ENCODE results near the gene EGF.

The EGF gene

GRCh38 chr4:109962401-109962800 is 49.7 kb downstream of the EGF start:
- no peak for DNase-seq (ENCODE audit: low spot score)

DNA sequence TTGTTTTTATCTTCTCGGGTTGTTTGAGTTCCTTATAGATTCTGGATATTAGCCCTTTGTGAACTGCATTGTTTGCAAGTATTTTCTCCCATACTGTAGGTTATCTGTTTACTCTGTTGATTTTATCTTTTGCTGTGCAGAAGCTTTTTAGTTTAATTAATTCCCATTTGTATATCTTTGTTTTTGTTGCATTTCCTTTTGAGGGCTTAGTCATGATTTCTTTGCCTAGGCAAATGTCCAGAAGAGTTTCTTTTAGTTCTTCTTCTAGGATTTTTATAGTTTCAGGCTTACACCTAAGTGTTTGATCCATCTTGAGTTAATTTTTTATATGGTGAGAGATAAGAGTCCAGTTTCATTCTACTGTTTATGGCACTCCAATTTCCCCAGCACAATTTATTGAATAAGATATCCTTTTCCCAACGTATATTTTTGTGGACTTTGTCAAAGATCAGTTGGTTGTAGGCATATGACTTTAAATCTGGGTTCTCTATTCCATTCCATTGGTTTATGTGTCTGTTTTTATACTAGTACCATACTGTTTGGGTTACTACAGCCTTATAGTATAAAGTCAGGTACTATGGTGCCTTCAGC is 54.3 kb downstream of the EGF start:
- no peak for DNase-seq (ENCODE audit: low spot score)

DNA sequence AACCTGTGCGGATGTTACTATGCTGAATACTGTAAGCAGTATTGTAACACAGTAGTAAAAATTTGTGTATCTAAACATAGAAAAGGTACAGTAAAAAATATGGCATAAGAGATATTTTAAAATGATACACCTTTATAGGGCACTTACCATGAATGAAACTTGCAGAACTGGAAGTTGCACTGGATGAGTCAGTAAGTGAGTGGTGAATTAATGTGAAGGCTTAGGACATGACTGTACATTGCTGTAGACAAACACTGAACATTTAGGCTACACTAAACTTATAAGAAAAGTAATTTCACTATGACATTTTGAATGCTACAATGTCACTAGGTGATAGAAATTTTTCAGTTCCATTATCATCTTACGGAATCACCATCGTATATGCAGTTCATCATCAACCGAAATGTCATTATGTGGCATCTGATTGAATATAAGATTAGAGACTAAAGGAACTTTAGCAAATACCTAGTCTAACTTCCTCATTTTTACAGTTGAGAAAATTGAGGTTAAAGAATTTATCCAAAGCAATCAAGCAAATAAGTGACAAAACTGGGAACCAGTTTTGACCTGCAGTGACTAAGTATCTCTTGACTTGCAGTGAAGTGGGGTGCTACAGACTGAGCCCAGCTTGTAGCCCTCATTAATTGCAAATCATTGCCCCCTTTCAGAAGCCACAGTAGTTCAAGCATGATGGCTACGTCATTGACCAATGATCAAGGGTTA is 55.3 kb downstream of the EGF start:
- no peak for DNase-seq (ENCODE audit: low spot score)

GRCh38 chr4:109969087-109969486 is 56.4 kb downstream of the EGF start:
- DNase-seq (ENCODE audit: low spot score), result no peak

DNA sequence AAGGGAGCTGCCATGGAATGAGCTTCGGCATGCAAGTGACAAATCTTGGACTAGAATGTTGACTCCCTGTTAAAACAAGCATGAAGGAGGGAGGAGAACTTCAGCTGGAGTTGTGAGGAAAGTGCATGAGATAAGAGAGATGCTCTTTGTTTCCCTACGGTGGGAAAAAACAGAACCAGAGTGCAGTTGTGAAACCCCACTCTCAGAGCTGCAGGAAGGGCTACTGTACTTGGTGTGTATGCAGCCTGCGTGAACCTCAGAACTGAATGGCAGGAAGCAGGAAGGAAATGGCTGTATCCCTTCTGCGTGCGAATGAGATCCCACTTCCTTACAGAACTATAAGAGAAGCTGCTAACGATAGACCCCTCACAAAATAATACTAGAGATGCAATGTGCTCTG is 57.2 kb downstream of the EGF start:
- DNase-seq (ENCODE audit: low spot score), result no peak

DNA sequence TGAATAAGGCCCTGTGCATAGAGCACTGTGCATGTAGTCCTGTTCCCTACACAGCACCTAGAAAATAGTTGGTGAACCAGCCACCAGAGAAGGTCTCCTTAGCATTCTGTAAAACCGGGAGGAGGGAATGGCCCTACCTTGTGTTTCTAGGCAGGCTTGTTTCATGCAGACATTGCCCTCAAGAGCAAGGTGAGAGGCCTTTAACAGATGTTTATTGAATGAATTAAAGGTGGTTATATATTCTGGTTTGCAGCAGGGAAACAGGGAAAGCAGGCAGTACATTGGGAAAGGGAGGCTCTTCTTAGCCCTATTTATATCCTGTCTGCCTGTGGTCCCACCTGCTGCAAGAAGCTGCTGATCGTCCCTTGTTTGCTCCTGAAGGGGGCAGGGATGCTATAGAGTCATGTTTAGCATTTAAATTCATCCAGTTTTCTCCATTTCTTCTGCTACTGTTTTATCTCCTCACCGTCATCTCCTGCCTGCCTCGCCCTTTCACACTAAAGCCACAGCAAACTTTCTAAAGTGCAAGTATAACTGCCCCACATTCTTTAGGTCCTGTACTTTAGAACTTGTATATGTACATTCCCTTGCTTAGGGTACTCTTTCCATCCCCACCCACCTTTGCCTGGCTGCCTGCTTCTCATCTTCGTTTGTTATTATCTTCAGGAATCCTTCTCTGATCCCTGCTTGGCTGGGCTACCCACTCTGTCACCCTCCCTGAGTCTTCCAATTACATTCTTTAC is 60.3 kb downstream of the EGF start:
- no peak for DNase-seq (ENCODE audit: low spot score)

DNA sequence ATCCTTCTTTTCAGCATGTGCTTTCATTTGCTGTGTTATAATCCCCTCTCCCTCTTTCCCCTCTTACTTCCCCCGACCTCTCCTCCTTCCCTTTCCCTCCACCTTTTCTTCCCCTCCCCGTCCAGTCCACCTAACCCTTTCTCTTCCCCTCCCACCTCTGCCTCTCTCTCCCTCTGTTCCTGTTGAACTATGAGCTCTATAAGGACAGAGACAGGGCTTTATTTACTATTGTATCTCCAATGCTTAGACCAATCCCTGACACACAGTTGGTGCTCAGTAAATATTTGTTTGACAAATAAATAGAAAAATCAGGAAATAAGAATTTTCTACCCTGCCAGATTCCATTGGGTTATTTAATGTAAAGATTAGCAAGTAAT is 60.8 kb downstream of the EGF start:
- no peak for DNase-seq (ENCODE audit: low spot score)

- DNase-seq (ENCODE audit: low spot score), result no peak
Measured at GRCh38 chr4:109976189-109976588, 63.5 kb downstream of the EGF start.

DNA sequence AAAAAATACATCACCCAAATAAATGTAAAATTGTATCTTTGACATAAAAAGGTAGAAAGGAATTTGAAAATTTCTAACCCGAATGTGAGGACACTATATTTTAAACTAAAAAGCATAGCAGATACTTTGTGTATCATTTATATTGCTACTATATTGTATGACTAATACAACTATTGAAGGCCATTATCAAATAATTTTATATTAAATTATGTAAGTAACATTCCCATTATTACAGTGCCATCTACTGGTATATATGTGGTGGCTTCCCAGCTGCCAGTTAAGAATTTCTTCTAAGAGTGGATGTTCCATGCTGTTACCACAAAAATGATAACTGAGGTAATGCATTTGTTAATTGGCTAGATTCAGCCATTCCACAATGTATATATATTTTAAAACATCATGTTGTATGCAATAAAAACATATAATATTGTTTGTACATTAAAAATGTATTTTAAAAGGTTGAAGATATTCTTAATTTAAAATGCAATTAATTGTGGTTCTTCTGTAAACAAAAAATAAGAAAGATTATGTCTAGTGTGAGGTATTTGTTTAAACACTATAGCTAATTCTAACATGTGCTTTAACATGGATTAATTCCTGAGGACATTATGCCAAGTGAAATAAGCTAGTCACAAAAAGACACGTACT is 65.3 kb downstream of the EGF start:
- no peak for DNase-seq (ENCODE audit: low spot score)

- no peak for DNase-seq (ENCODE audit: low spot score)
Measured at GRCh38 chr4:109978704-109979454, 66.2 kb downstream of the EGF start.

- DNase-seq (ENCODE audit: low spot score), result no peak
Measured at GRCh38 chr4:109979920-109980717, 67.4 kb downstream of the EGF start.

- no peak for DNase-seq (ENCODE audit: low spot score)
Measured at GRCh38 chr4:109981936-109982335, 69.3 kb downstream of the EGF start.

DNA sequence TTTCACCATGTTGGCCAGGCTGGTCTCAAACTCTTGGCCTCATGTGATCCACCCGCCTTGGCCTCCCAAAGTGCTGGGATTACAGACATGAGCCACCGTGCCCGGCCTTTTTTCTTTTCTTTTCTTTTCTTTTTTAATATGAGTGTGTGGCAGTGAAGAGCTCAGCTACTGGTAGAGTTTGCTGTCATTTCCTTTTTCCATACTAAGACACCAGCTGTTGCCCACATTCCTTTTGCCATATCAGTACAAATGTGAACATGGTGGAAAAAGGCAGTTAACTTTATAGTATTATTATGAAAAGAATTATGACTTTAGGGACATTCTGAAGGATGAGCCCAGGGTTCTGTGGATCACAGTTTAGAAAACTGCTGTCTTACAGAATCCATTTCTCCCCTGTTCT is 69.8 kb downstream of the EGF start:
- no peak for DNase-seq (ENCODE audit: low spot score)

DNA sequence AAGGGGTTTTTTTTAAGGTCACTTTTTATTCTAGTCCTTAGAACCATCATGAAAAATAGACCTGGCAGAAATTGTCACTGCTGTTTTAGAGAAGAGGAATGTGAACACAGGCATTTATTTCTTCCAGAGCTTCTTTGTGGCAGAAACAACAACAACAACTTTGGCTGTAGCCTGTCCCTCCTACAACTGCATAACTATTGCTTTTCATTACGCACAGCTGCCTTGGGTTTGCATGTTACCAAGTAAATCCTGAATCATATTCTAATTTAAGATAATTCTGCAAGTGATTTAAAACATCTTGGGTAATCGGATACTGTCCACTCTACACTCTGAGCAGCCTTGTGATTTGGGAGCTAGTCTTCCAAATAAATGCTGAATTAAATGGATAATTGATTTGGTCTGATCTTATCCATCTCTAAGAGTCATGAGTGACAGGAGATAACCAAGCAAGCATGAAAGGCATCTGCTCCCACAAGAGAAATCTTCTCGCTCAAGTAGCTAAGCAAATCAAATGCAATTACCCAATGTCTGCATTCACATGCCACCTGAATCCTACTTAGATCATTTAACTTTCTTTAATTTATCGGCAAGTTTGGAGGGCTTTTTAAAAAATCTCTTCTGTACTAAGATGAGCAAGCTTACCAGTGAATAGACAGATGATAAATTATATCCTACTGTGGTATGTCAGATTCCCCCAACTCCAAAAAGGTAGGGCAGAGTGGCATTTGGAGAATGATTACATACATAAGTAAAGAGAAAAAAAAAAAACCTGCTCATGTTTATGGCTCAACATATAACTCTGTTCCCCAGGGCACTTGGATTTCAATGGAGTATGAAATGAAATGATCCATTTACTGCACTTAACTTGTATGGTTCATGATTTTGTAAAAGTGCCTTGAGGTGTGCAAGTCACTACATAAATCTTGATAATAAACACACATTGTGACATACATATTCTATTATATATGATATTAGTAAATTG is 73.6 kb downstream of the EGF start:
- no peak for DNase-seq (ENCODE audit: low spot score)

DNA sequence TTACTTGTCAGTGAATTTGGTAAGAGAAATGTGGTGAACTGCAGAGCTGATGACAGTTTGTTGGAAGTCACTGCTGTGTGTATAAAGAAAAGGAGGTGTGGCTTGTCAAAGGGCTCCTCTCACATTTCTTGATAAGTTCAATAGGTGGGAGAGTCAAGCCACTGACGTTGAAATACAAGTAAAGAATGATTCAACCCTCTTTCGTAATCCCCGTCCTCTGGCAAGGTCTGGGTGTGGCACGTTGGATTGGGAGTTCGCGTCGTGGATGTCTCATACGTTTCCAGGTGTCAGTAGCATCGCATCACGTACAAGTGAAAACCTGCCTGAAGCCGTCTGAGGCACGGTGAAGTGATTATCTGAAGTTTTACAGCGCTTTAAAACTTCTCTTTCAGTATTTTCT is 76.4 kb downstream of the EGF start:
- DNase-seq (ENCODE audit: low spot score), result no peak

- DNase-seq (ENCODE audit: low spot score), result no peak
Measured at GRCh38 chr4:109989618-109990017, 76.9 kb downstream of the EGF start.

- DNase-seq (ENCODE audit: low spot score), result no peak
Measured at GRCh38 chr4:109990261-109991257, 77.9 kb downstream of the EGF start.

DNA sequence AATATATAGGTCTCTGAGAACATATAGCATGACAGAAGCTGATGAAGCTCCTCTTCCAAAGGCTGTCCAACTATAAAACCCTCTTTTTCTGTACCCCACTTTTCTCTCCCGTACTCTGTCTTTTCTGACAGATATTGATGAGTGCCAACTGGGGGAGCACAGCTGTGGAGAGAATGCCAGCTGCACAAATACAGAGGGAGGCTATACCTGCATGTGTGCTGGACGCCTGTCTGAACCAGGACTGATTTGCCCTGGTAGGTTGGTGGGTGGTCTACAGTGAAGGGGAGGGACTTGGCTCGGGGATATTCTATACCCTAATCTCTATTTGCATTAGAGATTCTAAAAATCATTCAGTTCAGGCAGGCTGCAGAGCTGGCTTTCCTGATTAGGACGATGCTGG is 80.4 kb downstream of the EGF start:
- no peak for DNase-seq (ENCODE audit: low spot score)

GRCh38 chr4:109994415-109994827 is 81.7 kb downstream of the EGF start:
- no peak for DNase-seq (ENCODE audit: low spot score)
